Body of pancreas (tissue), 4 donors: ENCODE data around the gene MED13L. TPM values are rescaled to one million over a fixed set of nuclear protein-coding genes. Genes with fewer than 3 reads are reported as not detected.

ENCODE experiments used
- ATAC-seq: fragments of 150-250 bp; one replicate; pipeline ENCODE4 v1.9.1; 2016
- DNase-seq, 4 donors: peaks; one replicate each; pipeline ENCODE4 v3.0.0-alpha.2; 2019
- H3K27ac ChIP-seq, 4 donors: fragments of 200-600 bp; sonication (generic); 1 replicate in 3 of 4; 2 replicates in 1 of 4; pipeline versions ENCODE4 v1.5.1 to v1.6.1; 2016 to 2019; ENCODE audit warnings: mild to moderate bottlenecking in 1 of 4, mixed read lengths in 1 of 4, moderate library complexity in 1 of 4
- H3K27me3 ChIP-seq, 2 donors: fragments of 200-600 bp; sonication (generic); one replicate each; pipeline ENCODE4 v1.6.0; 2016; ENCODE audit warnings: mild to moderate bottlenecking in 1 of 2
- H3K36me3 ChIP-seq, 2 donors: fragments of 200-600 bp; sonication (generic); replicated peaks in 1 of 2; 2 replicates each; pipeline ENCODE4 v1.5.1; 2016; ENCODE audit warnings: low read depth in 2 of 2; ENCODE audit not compliant: insufficient read depth in 1 of 2
- H3K4me1 ChIP-seq: fragments of 200-600 bp; sonication (generic); one replicate; pipeline ENCODE4 v1.6.0; 2016
- H3K4me3 ChIP-seq, 2 donors: fragments of 200-600 bp; sonication (generic); 1 replicate in 1 of 2; 2 replicates in 1 of 2; pipeline ENCODE4 v1.5.1; 2016 to 2019
- H3K9me3 ChIP-seq, 3 donors: fragments of 200-600 bp; sonication (generic); 1 replicate in 2 of 3; 2 replicates in 1 of 3; pipeline ENCODE4 v1.5.1; 2016
- CTCF ChIP-seq, 7 experiments: fragments of 450-650 bp in 4 of 7; fragments of 200-600 bp in 3 of 7; sonication (generic) in 3 of 7; IDR thresholded peaks; one replicate each; pipeline ENCODE4 v1.5.1; 2016 to 2019; ENCODE audit warnings: antibody characterized with exemption in 7 of 7
- POLR2A ChIP-seq, 3 donors: fragments of 450-650 bp; IDR thresholded peaks; one replicate each; pipeline ENCODE4 v1.6.1; 2016; ENCODE audit warnings: antibody characterized with exemption in 3 of 3, mild to moderate bottlenecking in 2 of 3
- WGBS, 2 donors: methylation state at CpG; one replicate each; pipeline ENCODE4 v1.1.5; 2017; 5-methylcytosine and 5-hydroxymethylcytosine counted together
- intact Hi-C: fragments of 100-400 bp; cut with DNase I; formaldehyde crosslinking; loops from one replicate; pipeline ENCODE4 v1.15.1; 2023
- total RNA-seq, 2 donors: library from RNA; depleted of rRNA; stranded (reverse); fragments of >200 nt; gene quantifications; one replicate each; pipeline ENCODE4 v1.1.0, GENCODE V29; 2016

The MED13L gene
- total RNA-seq, 2 donors from 2014 or later, result 65.9 to 72.6 TPM

GRCh38 chr12:116157845-116158267 is 119.6 kb downstream of the MED13L start:
- Histone ChIP-seq H3K4me3 (no peak overlapping the region), H3K9me3 (no peaks in the 10 kb centered on the region), H3K36me3 (no peaks in the 10 kb centered on the region), H3K4me1 (peaks cover 62% of the 10 kb centered on the region), H3K27me3 (no peaks in the 10 kb centered on the region), H3K27ac (no peak overlapping the region)
- 69% methylated on average over 5 of the region's 5 CpGs for WGBS, 2 donors
- no peak for ATAC-seq
- DNase-seq, result no peak
- TF ChIP-seq POLR2A (IDR thresholded peaks at IDR 0.05) (no peak), CTCF (IDR thresholded peaks at IDR 0.05) (no peak)
- intact Hi-C loops, result no loop called here

DNA sequence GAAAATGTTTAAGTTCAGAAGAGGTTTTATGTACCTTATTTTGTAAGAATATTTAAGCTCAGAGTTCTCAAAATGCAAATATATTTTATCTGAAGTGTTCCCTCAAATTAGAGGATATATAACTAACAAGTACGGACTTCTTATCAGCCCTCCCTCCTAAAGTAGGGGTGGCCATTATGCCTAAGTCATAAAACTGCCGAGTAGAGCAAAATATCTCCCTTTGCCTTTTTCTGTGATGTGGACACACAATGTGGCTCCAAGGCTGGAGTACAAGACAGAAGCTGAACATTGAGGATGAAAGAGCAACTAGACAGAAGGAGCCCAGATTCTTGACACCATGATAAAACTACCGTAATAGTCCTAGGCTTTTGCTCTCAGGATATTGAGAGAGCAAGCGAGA is 120.9 kb downstream of the MED13L start:
- no peaks in the 10 kb centered on the region for H3K36me3 ChIP-seq
- intact Hi-C loops, result no loop called here
- no peak for DNase-seq
- no peaks in the 10 kb centered on the region for H3K27me3 ChIP-seq
- peaks cover 55% of the 10 kb centered on the region for H3K4me1 ChIP-seq
- TF ChIP-seq CTCF (IDR thresholded peaks at IDR 0.05) (no peak), POLR2A (IDR thresholded peaks at IDR 0.05) (no peak)
- H3K27ac ChIP-seq, result no peak overlapping the region
- H3K9me3 ChIP-seq, result no peaks in the 10 kb centered on the region
- ATAC-seq, result no peak
- WGBS, 2 donors, result 77 to 86% methylated on average over 4 of the region's 4 CpGs
- H3K4me3 ChIP-seq, result no peak overlapping the region

- H3K4me3 ChIP-seq, result no peak overlapping the region
- DNase-seq (no peak), ATAC-seq (no peak)
- peaks cover 46% of the 10 kb centered on the region for H3K4me1 ChIP-seq
- no peaks in the 10 kb centered on the region for H3K9me3 ChIP-seq
- H3K27ac ChIP-seq, result no peak overlapping the region
- WGBS, 2 donors, result 19 to 27% methylated on average over 8 of the region's 8 CpGs
- no peak for TF ChIP-seq CTCF (IDR thresholded peaks at IDR 0.05)
- TF ChIP-seq POLR2A (IDR thresholded peaks at IDR 0.05), result no peak
- H3K36me3 ChIP-seq, result no peaks in the 10 kb centered on the region
- intact Hi-C loops, result no loop called here
- H3K27me3 ChIP-seq, result no peaks in the 10 kb centered on the region
These were observed 122.1 kb downstream of the MED13L start for GRCh38 chr12:116155383-116155782.

DNA sequence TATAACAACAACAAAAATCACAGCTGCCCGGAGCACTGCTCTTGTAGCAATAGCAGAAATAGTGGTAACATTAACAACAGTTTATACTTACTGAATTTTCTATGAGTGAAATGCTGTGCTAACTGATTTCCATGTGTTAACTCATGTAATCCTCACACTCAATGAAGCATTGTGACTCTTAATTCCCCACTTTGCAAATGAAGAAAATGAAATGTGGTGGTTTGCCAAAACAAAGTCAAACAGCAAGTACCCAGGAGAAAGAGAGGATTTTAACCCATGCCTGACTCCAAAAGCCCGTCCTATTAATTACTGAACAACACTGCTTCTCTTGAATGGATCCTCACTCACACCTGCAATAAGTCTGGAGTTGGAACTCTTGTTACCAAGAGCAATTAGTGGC is 123.5 kb downstream of the MED13L start:
- no peaks in the 10 kb centered on the region for H3K36me3 ChIP-seq
- ATAC-seq (no peak), DNase-seq (no peak)
- H3K27ac ChIP-seq, result no peak overlapping the region
- TF ChIP-seq POLR2A (IDR thresholded peaks at IDR 0.05) (no peak), CTCF (IDR thresholded peaks at IDR 0.05) (no peak)
- H3K4me3 ChIP-seq, result no peak overlapping the region
- intact Hi-C loops, result no loop called here
- peaks cover 41% of the 10 kb centered on the region for H3K4me1 ChIP-seq
- no peaks in the 10 kb centered on the region for H3K27me3 ChIP-seq
- no peaks in the 10 kb centered on the region for H3K9me3 ChIP-seq
- 63 to 80% methylated on average over 2 of the region's 2 CpGs for WGBS, 2 donors

GRCh38 chr12:116153113-116153512 is 124.4 kb downstream of the MED13L start:
- no peaks in the 10 kb centered on the region for H3K27me3 ChIP-seq

More at GRCh38 chr12:116153113-116153512, 124.4 kb downstream of the MED13L start:
- ATAC-seq (no peak), DNase-seq (no peak)
- intact Hi-C loops, result no loop called here
- no peak overlapping the region for H3K4me3 ChIP-seq
- peaks cover 40% of the 10 kb centered on the region for H3K4me1 ChIP-seq
- no peak overlapping the region for H3K27ac ChIP-seq
- H3K36me3 ChIP-seq, result no peaks in the 10 kb centered on the region
- TF ChIP-seq CTCF (IDR thresholded peaks at IDR 0.05) (no peak), POLR2A (IDR thresholded peaks at IDR 0.05) (no peak)
- no peaks in the 10 kb centered on the region for H3K9me3 ChIP-seq
